PC-3 (cell line): ENCODE results near the gene OR5K2. TPM values are rescaled to one million over a fixed set of nuclear protein-coding genes. Genes with fewer than 3 reads are reported as not detected.
A peak's percentile ranks its signal among the peaks of the same experiment; 100 is the strongest.

Experiments
- ATAC-seq: fragments of 200-7000 bp; cut with Tn5 transposase; 2 replicates; pipeline ENCODE4 v1.9.1; 2020; ENCODE audit warnings: mild to moderate bottlenecking, moderate library complexity
- BruUV-seq: library from RNA; stranded (reverse); fragments of 400-500 nt; replicated peaks from 2 replicates; lab custom pipeline; 2021; lab: Mats Ljungman, UMichigan
- CTCF ChIA-PET: fragments of 300-600 bp; sonication (Branson Sonifier 250); formaldehyde crosslinking; loops from one replicate; lab custom pipeline; 2022; ENCODE audit warnings: antibody characterized with exemption; lab: Charles Lee
- POLR2A ChIA-PET: fragments of 300-600 bp; sonication (Branson Sonifier 250); formaldehyde crosslinking; loops from one replicate; lab custom pipeline; 2022; ENCODE audit warnings: antibody characterized with exemption; ENCODE audit not compliant: unreplicated experiment; lab: Charles Lee
- DNase-seq: peaks from one replicate; pipeline ENCODE4 v3.0.0-alpha.2; 2015
- H2AFZ ChIP-seq: fragments of 300-600 bp; sonication (generic); 2 replicates; pipeline ENCODE4 v1.6.0; 2016; ENCODE audit warnings: antibody characterized with exemption, low read length
- H3F3A ChIP-seq: fragments of 300-600 bp; sonication (generic); one replicate; pipeline ENCODE4 v1.6.0; 2017; ENCODE audit warnings: antibody characterized with exemption, low read length, control low read depth, mild to moderate bottlenecking; ENCODE audit not compliant: unreplicated experiment
- H3K27ac ChIP-seq: fragments of 300-600 bp; sonication (generic); 2 replicates; pipeline ENCODE4 v1.5.1; 2016; ENCODE audit warnings: mild to moderate bottlenecking, low read length
- H3K27me3 ChIP-seq: fragments of 300-600 bp; sonication (generic); 2 replicates; pipeline ENCODE4 v1.6.1; 2016; ENCODE audit warnings: low read length, mixed read lengths
- H3K36me3 ChIP-seq: fragments of 300-600 bp; sonication (generic); 2 replicates; pipeline ENCODE4 v1.6.1; 2016; ENCODE audit warnings: low read depth, mixed run types, low read length, mixed read lengths
- H3K4me1 ChIP-seq: fragments of 300-600 bp; sonication (generic); 2 replicates; pipeline ENCODE4 v1.5.1; 2016; ENCODE audit warnings: low read length; ENCODE audit not compliant: insufficient read depth
- H3K4me2 ChIP-seq: fragments of 300-600 bp; sonication (generic); 2 replicates; pipeline ENCODE4 v1.6.0; 2016; ENCODE audit warnings: low read length
- H3K4me3 ChIP-seq: fragments of 300-600 bp; sonication (generic); 2 replicates; pipeline ENCODE4 v1.5.1; 2016; ENCODE audit warnings: mild to moderate bottlenecking, low read length, mixed read lengths
- H3K79me2 ChIP-seq: fragments of 300-600 bp; sonication (generic); 2 replicates; pipeline ENCODE4 v1.6.1; 2017; ENCODE audit warnings: low read length, mixed read lengths
- H3K9ac ChIP-seq: fragments of 300-600 bp; sonication (generic); 2 replicates; pipeline ENCODE4 v1.6.0; 2016; ENCODE audit warnings: mild to moderate bottlenecking, low read length
- H3K9me2 ChIP-seq: fragments of 300-600 bp; sonication (generic); replicated peaks from 2 replicates; pipeline ENCODE4 v1.6.1; 2016; ENCODE audit warnings: mixed run types, low read length, mixed read lengths
- H3K9me3 ChIP-seq: fragments of 300-600 bp; sonication (generic); 2 replicates; pipeline ENCODE4 v1.6.1; 2016; ENCODE audit warnings: low read length, mixed read lengths
- H4K20me1 ChIP-seq: fragments of 300-600 bp; sonication (generic); 2 replicates; pipeline ENCODE4 v1.6.1; 2016; ENCODE audit warnings: low read length, mixed read lengths
- EZH2 ChIP-seq: fragments of 300-600 bp; sonication (generic); IDR thresholded peaks from one replicate; pipeline ENCODE4 v1.6.1; 2017; ENCODE audit warnings: antibody characterized with exemption, mild to moderate bottlenecking, low read length; ENCODE audit not compliant: unreplicated experiment
- EZH2phosphoT487 ChIP-seq: fragments of 300-600 bp; sonication (generic); IDR thresholded peaks from 2 replicates; pipeline ENCODE4 v1.6.1; 2018; ENCODE audit warnings: mild to moderate bottlenecking, antibody characterized with exemption, low read length, borderline replicate concordance
- intact Hi-C: fragments of 100-400 bp; cut with micrococcal nuclease; formaldehyde crosslinking; loops from 2 replicates; pipeline ENCODE4 v1.9.0; 2023
- total RNA-seq: library from RNA; depleted of rRNA; stranded (reverse); fragments of >200 nt; gene quantifications from 2 replicates; pipeline ENCODE4 v1.2.3, GENCODE V29; 2014
- TF ChIP-seq, protein P1 (sequence below): fragments of 300-600 bp; sonication (generic); conservative IDR thresholded peaks from 2 replicates; pipeline ENCODE4 v1.5.1; 2017; ENCODE audit warnings: antibody characterized with exemption, low read depth, mild to moderate bottlenecking, low read length

Gene OR5K2
- total RNA-seq, 1 experiment from 2014 or later: not detected

DNA sequence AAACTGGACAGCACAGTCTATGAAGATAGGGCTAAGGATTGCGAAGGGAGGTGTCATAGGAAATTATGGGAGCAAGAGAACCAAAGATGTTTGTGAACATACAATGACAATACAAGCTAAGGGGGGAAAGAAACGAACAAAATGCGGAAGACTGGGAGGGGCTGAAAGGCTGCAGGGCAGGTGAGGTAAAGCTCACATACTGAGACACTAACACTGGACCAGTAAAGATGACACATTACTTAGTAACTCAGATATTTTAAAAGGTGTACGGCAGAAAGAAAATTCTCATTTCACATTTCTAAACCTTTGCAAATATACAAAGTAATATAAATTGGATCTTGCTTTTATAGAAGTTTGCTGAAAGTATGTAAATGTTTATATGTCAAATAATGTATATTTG, 15.1 kb downstream of the OR5K2 start:
- TF ChIP-seq EZH2phosphoT487: no peak
- no peak for TF ChIP-seq EZH2
- TF ChIP-seq, protein P1, sequence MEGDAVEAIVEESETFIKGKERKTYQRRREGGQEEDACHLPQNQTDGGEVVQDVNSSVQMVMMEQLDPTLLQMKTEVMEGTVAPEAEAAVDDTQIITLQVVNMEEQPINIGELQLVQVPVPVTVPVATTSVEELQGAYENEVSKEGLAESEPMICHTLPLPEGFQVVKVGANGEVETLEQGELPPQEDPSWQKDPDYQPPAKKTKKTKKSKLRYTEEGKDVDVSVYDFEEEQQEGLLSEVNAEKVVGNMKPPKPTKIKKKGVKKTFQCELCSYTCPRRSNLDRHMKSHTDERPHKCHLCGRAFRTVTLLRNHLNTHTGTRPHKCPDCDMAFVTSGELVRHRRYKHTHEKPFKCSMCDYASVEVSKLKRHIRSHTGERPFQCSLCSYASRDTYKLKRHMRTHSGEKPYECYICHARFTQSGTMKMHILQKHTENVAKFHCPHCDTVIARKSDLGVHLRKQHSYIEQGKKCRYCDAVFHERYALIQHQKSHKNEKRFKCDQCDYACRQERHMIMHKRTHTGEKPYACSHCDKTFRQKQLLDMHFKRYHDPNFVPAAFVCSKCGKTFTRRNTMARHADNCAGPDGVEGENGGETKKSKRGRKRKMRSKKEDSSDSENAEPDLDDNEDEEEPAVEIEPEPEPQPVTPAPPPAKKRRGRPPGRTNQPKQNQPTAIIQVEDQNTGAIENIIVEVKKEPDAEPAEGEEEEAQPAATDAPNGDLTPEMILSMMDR: no peak
- POLR2A ChIA-PET: no interaction called here
- Histone ChIP-seq H3K27ac (peak overlapping the region; percentile 77), H4K20me1 (no peaks in the 10 kb centered on the region), H3K4me3 (peak overlapping the region; percentile 3; the same call in 1 of the 2 replicates), H3K9me3 (no peaks in the 10 kb centered on the region), H3K9me2 (no peaks in the 10 kb centered on the region; the same call in 1 of the 2 replicates), H3K9ac (peak overlapping the region; percentile 33), H2AFZ (no peak overlapping the region), H3K4me2 (peak overlapping the region; percentile 63), H3K36me3 (peaks cover 12% of the 10 kb centered on the region; the same call in 1 of the 2 replicates), H3K4me1 (peaks cover 31% of the 10 kb centered on the region), H3K79me2 (no peaks in the 10 kb centered on the region), H3F3A (peaks cover 11% of the 10 kb centered on the region), H3K27me3 (no peaks in the 10 kb centered on the region)
- peak; percentile 76 for ATAC-seq
- intact Hi-C loops: loop anchor here (1.0 to 2.0 kb wide), 2 partner anchors 33 to 474 kb away; no protein-coding TSS in a partner anchor
- CTCF ChIA-PET: no interaction called here
- BruUV-seq: no TSS peak
- peak; percentile 68 for DNase-seq

DNA sequence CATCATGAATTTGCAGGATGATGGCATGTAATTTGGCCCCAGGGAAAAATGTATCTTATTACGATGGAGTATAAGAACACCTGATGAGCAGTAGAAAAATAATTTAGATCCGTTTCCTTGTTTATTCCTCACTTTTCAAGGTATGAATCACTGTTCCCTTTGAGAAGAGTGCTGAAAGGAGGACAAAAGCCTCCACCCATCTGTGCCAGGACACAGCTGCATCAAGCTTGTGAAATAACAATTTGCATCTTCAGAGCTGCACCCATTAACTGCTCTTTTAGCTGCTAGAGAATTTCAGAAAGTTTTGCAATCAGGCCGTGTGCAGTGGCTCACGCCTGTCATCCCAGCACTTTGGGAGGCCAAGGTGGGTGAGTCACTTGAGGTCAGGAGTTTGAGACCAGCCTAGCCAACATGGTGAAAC, 15.6 kb downstream of the OR5K2 start:
- peak overlapping the region; percentile 77 for H3K27ac ChIP-seq
- no TSS peak for BruUV-seq
- POLR2A ChIA-PET: interaction anchor here (0.6 to 0.7 kb wide), 2 partner anchors 61 to 71 kb away, joined by 5 read pairs; no protein-coding TSS in a partner anchor
- intact Hi-C loops: loop anchor here (1.0 to 2.0 kb wide), 3 partner anchors 9 to 474 kb away; partner anchors contain the start of gene CLDND1
- H3K9ac ChIP-seq: peak overlapping the region; percentile 33; the same call in 1 of the 2 replicates
- peaks cover 17% of the 10 kb centered on the region; the same call in 1 of the 2 replicates for H3K36me3 ChIP-seq
- 0 out of 2 replicates have a peak, but pooled peaks cover 1% of the 10 kb centered on the region for H3K79me2 ChIP-seq
- no peaks in the 10 kb centered on the region for H3K27me3 ChIP-seq
- no peaks in the 10 kb centered on the region; the same call in 1 of the 2 replicates for H3K9me2 ChIP-seq
- ATAC-seq: peak; percentile 83
- H3F3A ChIP-seq: peaks cover 11% of the 10 kb centered on the region
- TF ChIP-seq EZH2 (no peak), EZH2phosphoT487 (no peak)
- TF ChIP-seq, protein P1: no peak
- DNase-seq: peak; percentile 89
- peak overlapping the region; percentile 63 for H3K4me2 ChIP-seq
- 0 out of 2 replicates have a peak, but pooled peaks cover 2% of the 10 kb centered on the region for H4K20me1 ChIP-seq
- peaks cover 31% of the 10 kb centered on the region for H3K4me1 ChIP-seq
- H3K9me3 ChIP-seq: no peaks in the 10 kb centered on the region
- H2AFZ ChIP-seq: no peak overlapping the region
- peak overlapping the region; percentile 3; the same call in 1 of the 2 replicates for H3K4me3 ChIP-seq
- CTCF ChIA-PET: interaction anchor here (0.5 kb wide), 1 partner anchor 302 kb away, joined by 3 read pairs; no protein-coding TSS in a partner anchor
